ENCODE measurements around the gene GLI3.

GLI3 gene

DNA sequence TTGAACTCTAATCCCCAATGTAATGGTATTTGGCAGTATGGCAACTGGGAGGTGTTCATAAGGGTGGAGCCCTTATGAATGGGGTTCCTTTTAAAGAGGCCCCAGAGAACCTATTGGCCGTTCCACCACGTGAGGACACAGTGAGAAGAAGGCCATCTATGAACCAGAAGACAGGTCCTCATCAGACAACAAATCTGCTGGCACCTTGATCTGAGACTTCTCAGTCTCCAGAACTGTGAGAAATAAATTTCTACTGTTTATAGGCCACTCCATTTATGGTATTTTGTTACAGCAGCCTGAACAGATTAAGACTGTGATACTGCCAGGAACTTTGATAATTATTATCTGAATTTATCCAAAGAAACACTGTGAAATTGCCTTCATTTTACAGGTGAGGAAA is 132.3 kb downstream of the GLI3 start:
- TF ChIP-seq, protein P1, sequence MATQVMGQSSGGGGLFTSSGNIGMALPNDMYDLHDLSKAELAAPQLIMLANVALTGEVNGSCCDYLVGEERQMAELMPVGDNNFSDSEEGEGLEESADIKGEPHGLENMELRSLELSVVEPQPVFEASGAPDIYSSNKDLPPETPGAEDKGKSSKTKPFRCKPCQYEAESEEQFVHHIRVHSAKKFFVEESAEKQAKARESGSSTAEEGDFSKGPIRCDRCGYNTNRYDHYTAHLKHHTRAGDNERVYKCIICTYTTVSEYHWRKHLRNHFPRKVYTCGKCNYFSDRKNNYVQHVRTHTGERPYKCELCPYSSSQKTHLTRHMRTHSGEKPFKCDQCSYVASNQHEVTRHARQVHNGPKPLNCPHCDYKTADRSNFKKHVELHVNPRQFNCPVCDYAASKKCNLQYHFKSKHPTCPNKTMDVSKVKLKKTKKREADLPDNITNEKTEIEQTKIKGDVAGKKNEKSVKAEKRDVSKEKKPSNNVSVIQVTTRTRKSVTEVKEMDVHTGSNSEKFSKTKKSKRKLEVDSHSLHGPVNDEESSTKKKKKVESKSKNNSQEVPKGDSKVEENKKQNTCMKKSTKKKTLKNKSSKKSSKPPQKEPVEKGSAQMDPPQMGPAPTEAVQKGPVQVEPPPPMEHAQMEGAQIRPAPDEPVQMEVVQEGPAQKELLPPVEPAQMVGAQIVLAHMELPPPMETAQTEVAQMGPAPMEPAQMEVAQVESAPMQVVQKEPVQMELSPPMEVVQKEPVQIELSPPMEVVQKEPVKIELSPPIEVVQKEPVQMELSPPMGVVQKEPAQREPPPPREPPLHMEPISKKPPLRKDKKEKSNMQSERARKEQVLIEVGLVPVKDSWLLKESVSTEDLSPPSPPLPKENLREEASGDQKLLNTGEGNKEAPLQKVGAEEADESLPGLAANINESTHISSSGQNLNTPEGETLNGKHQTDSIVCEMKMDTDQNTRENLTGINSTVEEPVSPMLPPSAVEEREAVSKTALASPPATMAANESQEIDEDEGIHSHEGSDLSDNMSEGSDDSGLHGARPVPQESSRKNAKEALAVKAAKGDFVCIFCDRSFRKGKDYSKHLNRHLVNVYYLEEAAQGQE (IDR thresholded peaks at IDR 0.05; ENCODE audit: insufficient read depth in 1 of 2, low read depth in 2 of 2, low read length in 2 of 2) = no peak
- TF ChIP-seq TAF1 (IDR thresholded peaks at IDR 0.05; ENCODE audit: borderline replicate concordance, insufficient read depth, low read length) (no peak), POLR2AphosphoS5 (IDR thresholded peaks at IDR 0.05; ENCODE audit: low read depth, low read length) (no peak), SIN3A (IDR thresholded peaks at IDR 0.05; ENCODE audit: borderline replicate concordance, insufficient read depth, low read length) (no peak), FOXP2 (optimal IDR thresholded peaks at IDR 0.05; ENCODE audit: borderline replicate concordance, extremely low read depth, extremely low read length, insufficient read depth) (no peak)

DNA sequence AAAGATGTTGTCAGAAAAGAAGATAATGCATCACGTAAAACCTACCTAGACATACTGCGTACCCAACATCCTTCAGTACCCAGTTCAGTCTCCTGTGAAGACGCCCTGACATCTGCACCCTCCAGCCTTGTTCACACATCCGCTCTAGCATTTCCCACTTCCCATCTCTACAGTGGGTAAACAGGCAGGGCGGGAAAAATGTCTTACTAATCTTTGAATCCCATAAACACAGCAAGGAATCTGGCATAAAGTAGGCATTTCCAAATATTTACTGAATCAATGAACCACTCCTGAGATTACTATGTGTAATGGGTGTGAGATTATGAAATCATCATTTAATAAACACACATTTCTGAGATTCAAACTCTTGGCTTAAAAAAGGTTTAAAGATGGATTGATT is 132.8 kb downstream of the GLI3 start:
- TF ChIP-seq SIN3A (IDR thresholded peaks at IDR 0.05; ENCODE audit: borderline replicate concordance, insufficient read depth, low read length) (no peak), FOXP2 (optimal IDR thresholded peaks at IDR 0.05; ENCODE audit: borderline replicate concordance, extremely low read depth, extremely low read length, insufficient read depth) (no peak), TAF1 (IDR thresholded peaks at IDR 0.05; ENCODE audit: borderline replicate concordance, insufficient read depth, low read length) (no peak), POLR2AphosphoS5 (IDR thresholded peaks at IDR 0.05; ENCODE audit: low read depth, low read length) (no peak)
- TF ChIP-seq, protein P1 (IDR thresholded peaks at IDR 0.05; ENCODE audit: insufficient read depth in 1 of 2, low read depth in 2 of 2, low read length in 2 of 2) = no peak

DNA sequence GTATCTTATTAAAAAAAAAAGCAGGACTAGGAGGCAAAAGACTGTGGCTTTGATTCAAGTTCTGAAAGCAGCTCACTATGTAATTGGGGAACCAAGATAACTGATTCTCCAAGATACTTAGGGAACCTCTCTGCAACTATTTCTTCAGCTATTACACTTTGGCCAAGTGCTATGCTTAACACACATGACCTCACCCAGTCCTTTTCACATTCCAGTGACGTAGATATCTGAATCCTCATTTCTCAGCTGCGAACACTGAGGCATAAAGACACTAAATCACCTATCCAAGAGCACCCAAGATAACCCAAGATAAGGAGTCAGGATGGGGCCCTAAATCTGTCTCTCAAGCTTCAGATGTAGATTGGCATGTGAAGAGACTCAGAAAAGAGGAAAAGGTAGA is 133.6 kb downstream of the GLI3 start:
- no peak for TF ChIP-seq SIN3A (IDR thresholded peaks at IDR 0.05; ENCODE audit: borderline replicate concordance, insufficient read depth, low read length)
- no peak for TF ChIP-seq TAF1 (IDR thresholded peaks at IDR 0.05; ENCODE audit: borderline replicate concordance, insufficient read depth, low read length)
- TF ChIP-seq FOXP2 (optimal IDR thresholded peaks at IDR 0.05; ENCODE audit: borderline replicate concordance, extremely low read depth, extremely low read length, insufficient read depth) = no peak
- TF ChIP-seq POLR2AphosphoS5 (IDR thresholded peaks at IDR 0.05; ENCODE audit: low read depth, low read length) = no peak
- TF ChIP-seq, protein P1 (IDR thresholded peaks at IDR 0.05; ENCODE audit: insufficient read depth in 1 of 2, low read depth in 2 of 2, low read length in 2 of 2) = no peak

DNA sequence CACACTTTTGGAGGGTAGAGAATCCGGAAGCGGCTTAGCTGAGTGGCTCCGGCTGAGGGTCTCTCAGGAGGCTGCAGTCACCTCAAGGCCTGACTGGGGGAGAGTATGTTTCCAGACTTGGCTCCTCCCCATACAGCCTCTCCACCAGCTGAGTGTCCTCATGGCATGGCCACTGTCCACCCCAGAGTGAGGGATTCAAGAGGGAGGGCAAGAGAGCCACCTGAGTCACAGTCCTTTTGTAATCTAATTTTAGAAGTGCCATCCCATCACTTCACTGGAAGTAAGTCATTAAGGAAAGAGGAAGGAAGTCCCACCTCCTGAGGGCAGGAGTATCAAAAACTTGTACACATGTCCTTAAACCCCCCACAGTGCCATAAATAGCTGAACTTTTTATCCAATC is 134.0 kb downstream of the GLI3 start:
- no peak for TF ChIP-seq SIN3A (IDR thresholded peaks at IDR 0.05; ENCODE audit: borderline replicate concordance, insufficient read depth, low read length)
- TF ChIP-seq FOXP2 (optimal IDR thresholded peaks at IDR 0.05; ENCODE audit: borderline replicate concordance, extremely low read depth, extremely low read length, insufficient read depth) = no peak

DNA sequence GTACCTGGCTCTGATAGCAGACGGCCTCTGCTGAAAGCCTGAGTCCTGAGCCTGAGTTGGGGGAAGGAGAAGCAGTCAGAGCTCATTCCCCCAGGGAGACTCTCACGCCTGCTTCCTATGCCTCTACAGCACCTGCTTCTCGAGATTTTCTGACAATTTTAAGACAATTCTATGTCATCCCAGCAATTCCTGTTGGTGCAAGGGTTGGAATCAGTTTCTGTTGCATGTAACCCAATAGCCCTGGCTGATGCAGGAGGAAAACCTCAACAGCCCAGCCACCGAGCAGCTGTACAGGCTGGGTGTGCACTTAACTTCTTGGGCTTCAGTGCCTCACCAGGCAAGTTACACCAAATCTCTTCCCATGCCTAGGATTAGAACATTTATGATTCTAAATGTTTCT is 134.7 kb downstream of the GLI3 start:
- TF ChIP-seq, protein P1 (IDR thresholded peaks at IDR 0.05; ENCODE audit: insufficient read depth in 1 of 2, low read depth in 2 of 2, low read length in 2 of 2) = no peak
- TF ChIP-seq TAF1 (IDR thresholded peaks at IDR 0.05; ENCODE audit: borderline replicate concordance, insufficient read depth, low read length) (no peak), FOXP2 (optimal IDR thresholded peaks at IDR 0.05; ENCODE audit: borderline replicate concordance, extremely low read depth, extremely low read length, insufficient read depth) (no peak), SIN3A (IDR thresholded peaks at IDR 0.05; ENCODE audit: borderline replicate concordance, insufficient read depth, low read length) (no peak), POLR2AphosphoS5 (IDR thresholded peaks at IDR 0.05; ENCODE audit: low read depth, low read length) (no peak)
